HUDEP-2 (cell line): ENCODE results near the gene ACSL6.
A peak's percentile ranks its signal among the peaks of the same experiment; 100 is the strongest.

ENCODE experiments used
- DNase-seq, 76 experiments: peaks; one replicate each; lab custom pipeline; 2025; ENCODE audit not compliant: unreplicated experiment in 76 of 76; lab: John Stamatoyannopoulos, UW

ACSL6 gene

DNA sequence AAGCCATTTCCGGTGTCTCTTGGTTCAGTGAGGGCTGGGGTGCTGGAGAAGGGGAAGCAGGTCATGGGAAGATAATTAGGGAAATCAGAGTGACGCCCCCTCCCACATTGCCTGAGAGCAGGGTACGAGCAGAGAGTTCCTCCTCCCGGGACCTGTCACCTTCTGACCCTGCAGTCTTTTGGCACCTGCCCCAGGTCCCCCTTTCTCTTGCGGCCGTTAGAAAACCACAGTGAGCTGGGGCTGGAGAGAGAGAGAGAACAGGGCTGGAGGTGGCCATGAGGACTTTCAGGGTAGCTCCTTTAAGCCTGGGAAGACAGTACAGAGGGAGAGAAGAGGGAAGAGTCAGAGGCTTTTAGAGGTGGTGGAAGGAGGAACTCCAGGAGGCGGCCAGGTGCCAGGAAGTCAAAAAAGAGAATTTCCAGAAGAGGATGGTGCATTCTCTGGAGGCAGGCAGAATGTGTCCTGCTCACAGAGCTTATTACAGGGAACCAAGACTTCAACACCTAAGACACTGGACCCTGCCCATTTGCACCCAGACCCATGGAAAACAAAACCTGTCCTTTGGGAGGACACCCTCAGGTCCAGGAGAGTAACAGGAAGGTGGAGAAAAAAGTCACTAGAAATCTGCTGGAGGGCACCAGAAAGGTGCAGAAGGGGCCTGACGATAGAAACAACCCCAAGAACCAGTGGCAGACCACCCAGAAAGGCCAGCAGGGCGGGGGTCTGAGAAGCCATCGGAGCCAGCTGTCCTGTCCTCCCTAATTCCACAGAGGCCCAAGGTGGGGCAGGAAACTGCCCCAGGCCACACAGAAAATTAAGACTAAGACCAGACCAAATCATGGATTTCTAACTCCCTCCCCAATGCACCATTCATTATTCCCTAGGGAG lies 6.5 kb upstream of the ACSL6 start:
- DNase-seq, result no peak

DNA sequence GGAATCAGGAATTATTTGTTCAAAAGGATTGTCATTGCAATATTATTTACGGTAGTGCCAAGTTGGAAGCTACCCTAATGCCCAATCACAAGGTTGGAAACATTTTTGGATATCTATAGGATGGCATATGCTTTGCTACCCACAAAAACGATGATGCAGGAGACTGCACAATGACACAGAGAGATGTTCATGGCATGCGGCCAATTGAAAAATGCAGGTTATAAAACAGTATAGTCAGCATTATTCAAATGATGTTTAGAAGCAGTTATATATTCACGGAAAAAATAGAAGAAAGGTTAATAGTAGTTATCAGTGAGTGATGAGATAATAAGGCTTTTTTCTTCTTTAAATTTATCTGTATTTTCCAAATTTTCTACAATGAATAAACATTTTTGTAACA lies 5.9 kb upstream of the ACSL6 start:
- DNase-seq, result no peak

DNA sequence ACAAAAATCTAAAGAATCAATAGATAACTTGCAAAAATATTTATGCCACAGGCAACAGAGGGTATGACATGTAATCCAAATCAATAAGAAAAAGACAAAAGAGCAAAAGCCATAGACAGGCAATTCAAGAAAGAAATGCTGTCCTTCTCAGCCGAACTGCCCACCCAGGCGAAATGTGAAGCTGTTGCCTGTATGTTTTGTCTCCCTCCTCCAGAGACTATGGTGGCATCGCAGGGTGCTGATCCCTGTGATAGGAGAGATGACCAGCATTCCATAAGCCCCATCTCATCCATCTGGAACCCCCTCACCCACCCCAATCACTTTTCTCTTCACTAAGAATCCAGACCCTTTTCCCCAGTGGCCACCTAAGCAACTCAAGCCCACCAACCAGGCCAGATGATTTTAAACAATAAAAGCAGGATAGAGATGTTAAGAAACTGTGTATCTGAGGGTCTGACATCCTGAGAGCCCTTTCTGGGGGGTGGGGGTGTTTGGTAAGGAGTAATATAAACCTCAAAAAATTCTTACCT lies 5.3 kb upstream of the ACSL6 start:
- DNase-seq, result no peak

DNA sequence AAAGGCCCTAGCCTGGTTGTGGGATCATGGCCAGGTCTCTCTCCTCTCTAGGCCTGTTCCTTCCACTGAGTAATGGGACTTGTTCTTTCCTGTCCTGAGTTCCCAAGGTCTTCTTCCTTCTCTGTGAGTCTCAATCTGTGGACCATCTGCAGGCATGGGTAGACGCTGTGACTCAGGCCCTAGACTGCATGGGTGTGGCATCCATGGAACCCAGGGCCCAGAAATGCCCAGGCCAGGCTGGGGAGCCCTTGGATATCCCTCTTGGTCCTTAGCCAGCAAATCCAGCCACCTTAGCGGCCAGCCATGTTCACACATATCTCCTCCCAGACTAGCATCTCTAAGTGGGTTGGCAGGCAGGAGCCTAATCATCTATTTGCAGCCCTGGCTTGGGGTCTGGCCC lies 2.3 kb upstream of the ACSL6 start:
- DNase-seq, result no peak

DNA sequence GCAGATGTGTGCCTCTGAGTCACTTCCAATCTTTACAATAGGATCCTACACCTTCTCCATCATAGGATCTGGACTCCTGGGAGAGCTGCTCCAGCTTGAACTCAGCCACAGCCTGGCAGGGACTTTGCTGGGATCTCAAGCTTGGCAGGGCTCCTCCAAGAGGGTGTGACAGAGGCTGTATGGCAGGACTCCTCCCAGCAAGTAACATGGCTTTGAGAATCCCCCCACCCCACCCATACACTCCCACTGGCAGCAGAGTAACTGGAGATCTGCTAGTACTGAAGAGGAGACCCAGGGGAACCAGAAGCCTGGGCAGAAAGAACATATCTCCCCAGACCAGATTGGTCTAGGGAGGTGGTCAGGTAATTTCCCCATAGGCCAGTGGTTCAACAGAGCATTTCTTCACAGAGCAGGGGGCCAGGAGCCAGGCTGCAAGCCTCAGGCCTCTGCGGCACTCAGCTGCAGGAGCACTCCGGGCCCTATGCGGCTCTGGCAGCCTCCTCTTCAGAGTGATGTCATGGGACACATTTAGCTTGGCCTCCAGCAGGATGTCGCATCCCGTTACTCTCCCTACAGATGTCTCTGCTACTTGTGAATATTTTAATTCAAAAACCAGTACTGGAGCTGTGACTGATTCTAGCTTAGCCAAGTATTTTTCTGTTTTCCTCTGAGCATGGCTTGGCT lies 1.7 kb upstream of the ACSL6 start:
- no peak for DNase-seq

DNA sequence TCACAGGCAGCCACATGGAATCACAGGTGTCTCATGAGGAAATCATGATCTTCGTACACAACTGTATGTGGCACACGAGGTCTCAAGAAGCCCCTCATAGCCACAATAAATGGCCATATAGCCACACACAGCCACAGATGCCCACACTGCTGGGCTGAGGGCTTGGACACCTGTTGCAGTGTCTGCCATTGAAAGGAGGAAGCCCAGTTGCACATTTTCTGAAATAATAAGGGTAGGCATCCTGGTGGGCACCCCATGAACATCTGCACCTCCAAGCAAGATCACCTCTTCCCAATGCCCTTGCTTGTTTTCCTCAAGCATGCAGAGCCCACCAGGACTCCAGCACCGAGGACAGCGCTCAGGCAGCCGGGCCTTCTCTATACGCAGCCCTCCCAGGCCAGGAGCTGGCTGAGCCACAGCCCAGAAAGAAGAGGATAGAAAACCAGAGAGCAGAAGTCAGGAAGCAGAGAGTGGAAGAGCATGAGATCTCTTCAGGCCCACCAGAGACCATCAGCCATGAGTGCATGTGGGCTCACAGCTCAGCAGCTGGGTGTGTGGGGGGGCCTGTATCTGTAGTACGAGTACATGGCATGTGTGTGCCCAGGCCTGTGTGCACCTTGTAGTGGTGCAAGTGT lies 1.0 kb upstream of the ACSL6 start:
- DNase-seq, result peak in 38 of 76 experiments; percentile 1 to 56 (median 26)

DNA sequence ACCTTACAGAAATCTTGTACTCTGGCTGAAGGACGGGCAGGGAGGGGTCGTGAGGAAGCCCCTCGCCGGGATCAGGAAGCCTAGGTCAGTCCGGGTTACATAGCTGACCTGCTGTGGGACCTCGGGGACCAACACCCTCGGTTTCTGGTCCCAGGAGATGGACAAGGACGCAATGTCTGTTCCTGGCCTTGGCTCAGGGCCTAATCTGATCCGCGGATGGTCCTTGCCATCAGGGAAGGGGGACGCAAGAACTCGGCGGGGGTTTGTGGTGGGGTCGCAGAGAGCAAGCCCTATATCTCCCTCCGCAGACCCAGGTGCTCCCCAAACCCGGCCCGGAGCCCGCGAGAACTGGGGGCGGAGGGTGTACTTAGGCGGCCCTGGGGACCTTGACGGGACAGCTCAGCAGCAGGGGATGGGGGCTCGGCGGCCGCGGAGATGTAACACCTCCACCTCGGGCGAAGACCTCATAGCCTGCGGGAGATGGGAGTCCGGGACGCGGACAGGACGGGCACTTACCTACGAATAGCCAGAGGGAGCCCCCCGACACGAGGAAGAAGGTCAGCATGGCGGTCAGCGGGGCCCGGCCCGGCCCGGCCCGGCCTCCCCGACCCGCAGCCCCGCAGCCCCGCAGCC lies 353 bp downstream of the ACSL6 start:
- no peak for DNase-seq

DNA sequence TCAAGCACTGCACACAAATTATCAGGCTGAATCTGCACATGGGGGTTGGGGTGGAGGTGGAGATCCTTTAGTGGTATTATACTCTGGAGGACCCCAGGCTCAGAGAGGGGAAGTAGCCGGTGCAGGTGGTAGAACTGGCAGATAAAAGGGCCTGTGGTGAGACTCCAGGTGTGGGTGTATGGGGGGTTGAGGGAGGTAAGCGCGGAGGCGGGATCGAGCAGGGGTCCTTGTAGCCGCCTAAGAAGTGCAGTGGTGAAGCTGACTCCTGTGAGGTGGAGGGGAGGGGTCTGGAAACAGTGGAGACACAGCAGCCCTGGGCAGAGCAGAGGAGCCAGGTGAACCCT lies 841 bp downstream of the ACSL6 start:
- DNase-seq, result no peak

DNA sequence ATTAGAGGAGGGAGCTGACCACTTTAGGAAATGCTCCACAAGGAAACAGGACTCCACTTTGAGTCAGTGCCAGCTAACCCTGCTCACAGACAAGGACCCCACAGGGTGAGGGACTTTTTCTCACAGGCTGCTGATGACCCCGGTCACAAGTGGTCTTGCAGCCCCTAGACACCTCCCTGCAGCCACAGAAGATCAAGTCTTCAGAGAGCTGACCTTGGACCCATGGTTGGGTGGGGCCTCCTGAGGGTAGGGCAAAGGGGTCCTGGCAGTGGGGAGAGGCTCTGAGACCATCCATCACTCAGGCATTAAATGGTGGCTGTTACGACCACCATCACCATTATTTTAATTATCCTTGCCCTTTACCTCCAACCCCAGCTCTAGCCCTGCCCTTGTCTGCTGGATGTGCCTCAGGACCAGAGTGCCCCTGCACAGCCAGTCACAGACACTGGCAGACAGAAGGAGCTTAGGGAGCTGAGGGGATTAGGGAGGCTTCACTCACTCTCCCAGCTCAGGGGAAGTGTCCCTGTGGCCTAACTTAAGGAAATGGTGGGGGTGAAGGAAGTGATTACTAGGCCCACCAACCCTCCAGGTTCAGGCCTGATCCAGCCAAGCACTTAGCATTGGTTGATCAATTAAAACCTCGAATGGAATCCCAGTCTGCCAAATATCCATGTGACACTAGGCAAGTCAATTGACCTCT lies 1.6 kb downstream of the ACSL6 start:
- no peak for DNase-seq

DNA sequence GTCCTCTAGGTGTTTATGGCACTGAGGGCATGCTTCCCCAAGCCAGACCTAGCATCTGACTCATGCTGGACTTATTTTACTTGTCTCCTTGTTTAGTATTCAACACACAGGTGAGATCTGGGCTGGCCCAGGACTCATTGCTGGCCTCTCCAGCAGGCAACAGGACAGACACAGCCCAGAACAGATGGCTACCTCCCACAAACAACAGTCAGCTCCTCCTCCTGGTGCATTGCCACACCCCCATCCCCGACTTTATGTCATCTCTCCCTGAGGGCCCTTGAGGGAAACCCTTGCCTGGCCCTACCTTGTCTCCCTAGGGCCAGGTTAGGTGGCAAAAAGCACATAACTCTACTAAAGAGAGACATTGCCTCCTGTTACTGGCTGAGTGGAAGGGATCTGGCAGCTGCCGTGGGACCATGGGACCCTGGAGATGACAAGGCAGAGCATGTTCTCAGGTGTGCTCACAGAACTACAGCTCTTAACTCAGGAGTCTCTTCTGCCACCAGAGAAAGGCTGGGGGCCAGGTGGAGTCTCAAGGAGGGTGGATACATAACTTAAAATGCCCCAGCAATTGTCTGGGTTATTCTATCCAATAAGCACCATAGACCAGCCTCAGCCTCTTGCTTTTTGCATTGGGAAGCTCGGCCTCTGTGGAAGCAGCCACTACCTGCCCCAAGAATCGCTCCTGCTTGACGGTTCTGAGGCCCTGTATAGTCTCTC lies 2.3 kb downstream of the ACSL6 start:
- no peak for DNase-seq

DNA sequence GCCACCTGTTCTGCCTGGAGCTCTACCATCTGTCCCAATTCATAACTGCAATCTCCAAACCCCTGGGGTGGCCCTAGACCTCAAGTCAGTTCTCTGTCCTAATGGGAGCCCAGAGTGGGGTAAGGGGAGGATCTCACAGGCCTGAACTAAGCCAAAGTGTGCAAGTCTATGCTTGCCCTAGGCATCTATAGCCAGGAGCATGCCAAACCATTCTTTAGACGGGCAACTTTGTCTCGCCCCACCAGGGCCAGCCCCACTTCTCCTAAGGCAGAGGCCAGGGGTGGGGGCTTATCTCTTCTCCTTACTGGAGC lies 3.3 kb downstream of the ACSL6 start:
- DNase-seq, result no peak

DNA sequence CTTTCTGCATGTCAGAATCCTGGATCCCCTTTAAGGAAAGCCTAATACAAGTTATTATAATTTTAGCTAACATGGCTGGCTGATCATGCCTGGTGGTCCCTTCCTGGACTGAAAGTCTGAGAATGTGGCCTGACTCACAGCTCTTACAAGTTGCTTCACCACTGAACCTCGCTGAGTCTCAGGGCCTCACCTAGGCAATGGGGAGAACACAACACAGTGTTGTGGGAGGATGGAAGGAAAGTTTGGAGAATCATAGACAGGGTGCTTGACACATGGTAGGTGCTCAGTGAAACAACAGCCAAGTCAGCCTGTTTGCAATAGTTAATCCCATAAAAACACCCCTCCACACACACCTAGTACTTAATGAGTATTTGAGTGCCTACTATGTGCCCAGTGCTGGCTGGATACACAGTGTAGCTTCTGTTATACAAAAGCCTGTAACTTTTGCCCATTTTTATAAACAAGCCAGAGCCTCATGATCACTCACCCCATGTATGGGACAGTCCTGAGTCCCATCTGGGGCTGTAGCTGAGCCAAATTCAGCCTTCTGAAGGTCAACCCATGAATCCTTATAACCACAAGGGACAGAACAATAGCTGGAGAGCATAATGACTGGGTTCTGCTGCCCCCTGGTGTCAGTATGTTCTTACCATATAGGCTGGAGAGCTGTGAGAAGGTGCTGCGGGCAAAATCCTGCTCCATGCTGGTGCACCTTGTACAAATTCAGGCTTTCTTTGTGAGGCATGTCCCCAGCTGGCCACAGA lies 3.9 kb downstream of the ACSL6 start:
- peak in 73 of 76 experiments; percentile 3 to 86 (median 59) for DNase-seq

DNA sequence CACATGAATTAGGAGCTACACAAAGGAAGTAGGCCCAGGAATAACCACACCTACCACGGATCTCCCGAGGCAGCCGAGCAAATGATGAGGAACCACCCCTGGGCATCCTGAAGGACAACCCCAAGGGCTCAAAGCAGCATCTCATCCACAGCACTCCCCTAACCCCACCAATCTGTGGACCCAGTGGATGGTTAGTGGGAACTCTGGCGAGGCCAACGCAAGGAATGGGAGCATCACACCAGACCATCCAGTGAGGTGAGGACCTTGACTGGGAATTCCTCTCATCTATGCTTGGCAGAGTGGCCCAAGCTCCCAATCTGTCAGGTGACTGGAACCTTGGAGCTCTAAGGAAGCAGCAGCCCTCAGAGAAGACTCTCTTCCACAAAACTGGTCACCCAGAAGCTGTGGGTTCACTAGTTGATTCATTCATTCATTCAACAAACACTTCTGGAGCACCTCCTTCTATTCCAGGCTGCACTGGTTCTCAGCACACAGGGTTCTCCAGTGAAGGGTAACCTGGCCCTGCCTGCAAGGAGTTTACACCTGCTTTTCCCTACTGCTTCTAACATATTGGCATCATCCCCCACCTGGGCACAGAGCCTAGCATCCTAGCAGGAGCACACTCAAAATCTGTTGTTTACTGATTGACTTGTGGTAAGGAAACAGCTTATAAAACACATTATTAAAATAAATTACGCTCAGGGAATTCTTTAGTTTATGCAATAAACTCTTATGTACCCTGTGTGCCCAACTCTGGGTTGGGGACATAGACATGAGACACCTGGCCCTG lies 4.9 kb downstream of the ACSL6 start:
- no peak for DNase-seq

DNA sequence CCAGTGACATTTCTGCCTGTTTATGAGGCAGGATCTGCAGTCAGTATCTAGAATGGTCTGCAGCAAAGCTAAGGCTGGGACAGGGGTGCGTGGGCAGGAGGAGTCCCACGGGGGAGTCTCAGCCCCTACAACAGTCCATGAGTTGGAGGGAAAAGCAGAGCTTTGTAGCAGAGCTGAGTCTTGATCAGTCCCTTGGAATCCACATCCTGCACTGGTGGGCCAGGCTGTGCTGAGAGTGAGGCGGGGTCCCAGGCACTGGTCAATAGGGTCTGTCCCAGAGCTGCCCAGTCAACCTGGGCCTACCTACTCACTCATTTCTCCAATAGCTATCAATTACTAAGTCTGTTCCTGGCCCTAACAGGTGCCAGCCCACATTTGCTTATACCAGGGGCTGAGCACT lies 5.9 kb downstream of the ACSL6 start:
- DNase-seq, result no peak

DNA sequence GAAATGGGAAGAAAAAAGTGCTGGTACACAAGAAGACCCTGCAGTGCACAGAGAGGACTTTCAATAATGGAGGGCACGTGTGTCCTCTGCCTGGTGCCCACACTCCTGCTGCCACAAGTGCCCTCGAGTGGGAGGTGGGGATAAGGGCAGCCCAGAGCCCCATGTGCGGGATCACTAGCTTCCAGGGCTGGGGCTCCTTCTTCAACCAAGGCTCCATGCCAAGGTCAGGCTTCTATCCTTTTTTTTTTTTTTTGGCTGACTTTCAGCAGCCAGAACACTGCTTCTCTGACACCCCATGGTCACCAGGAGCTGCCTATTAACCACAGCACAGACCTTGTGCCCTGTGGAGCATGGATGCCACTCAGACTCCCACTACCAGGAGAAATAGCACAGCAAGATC lies 7.5 kb downstream of the ACSL6 start:
- DNase-seq, result no peak

DNA sequence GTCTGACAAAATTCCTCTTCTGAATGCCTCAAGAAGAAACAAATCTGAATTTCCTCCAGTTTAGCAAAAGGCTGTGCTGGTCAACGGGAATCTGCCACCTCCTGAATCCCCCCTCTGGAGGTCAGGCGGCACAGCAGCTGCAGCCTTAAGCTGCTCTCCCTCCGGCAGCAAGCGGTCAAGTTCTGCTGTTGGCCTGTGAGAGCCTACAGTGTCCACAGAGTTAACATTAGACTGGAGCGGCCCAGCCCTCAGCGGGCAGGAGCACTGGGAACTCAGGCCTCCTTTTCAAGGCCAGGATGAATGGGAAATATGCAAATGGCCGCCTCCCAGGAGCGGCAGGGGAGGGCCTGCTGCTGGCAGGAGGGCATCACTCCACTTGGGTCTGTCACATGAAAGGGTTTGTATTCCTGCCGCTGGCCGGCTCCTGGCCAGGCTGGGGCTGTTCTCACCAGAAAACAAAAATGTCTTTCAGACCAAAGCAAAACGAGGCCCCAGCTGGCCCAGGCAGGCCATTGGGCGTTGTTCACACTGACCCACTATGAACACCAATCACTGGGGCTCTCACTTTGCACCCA lies 8.2 kb downstream of the ACSL6 start:
- no peak for DNase-seq

DNA sequence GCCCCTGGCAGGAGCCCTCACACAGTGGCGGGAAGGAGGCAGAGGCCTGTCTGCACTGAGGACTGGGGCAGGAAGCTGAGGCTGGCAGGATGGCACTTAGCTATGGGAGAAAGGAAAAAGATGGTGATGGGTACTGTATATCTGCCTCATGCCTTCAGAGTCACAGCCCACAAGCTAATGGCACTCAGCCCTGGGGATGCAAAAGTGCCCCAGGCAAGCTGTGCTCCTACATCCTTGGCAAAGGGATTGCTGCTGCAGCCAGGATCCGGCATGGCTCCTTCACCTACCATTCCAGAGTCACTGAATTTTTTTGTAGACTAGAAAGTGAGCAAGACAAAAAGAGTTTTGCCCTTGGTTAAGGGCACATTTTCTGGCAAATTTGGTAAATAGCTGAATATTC lies 8.7 kb downstream of the ACSL6 start:
- DNase-seq, result no peak
